CD4-positive, alpha-beta T cell treated with Interferon gamma for 1 hour (primary cell): ENCODE results near the gene TP53TG5.

Experiments
- DNase-seq: peaks from one replicate; pipeline ENCODE4 v3.0.0-alpha.2; 2020

The TP53TG5 gene

DNA sequence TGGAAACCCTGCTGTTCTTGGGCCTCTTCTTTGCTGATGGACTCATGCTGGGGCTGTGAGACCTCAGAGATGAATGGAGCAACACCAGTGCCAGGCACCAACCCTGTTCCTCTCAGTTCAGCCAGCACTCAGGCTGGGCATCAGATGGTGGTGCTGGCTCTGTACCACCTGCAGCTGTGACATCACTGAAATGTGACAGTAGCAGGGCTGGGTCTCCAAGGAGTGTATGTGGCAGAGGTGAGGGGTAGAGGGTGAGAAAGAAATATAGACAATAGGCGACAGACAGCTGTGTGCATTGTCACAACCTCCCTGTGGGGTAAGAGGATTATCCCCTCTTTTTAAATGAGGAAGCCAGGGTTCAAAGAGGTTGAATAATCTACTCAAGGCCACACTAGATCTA lies at the start of gene TP53TG5:
Gene TP53TG5 (minus strand): TSS at position 135 of the 400 bp plus-strand sequence. CDS start 89 bp downstream, at position 46.
- no peak for DNase-seq

DNA sequence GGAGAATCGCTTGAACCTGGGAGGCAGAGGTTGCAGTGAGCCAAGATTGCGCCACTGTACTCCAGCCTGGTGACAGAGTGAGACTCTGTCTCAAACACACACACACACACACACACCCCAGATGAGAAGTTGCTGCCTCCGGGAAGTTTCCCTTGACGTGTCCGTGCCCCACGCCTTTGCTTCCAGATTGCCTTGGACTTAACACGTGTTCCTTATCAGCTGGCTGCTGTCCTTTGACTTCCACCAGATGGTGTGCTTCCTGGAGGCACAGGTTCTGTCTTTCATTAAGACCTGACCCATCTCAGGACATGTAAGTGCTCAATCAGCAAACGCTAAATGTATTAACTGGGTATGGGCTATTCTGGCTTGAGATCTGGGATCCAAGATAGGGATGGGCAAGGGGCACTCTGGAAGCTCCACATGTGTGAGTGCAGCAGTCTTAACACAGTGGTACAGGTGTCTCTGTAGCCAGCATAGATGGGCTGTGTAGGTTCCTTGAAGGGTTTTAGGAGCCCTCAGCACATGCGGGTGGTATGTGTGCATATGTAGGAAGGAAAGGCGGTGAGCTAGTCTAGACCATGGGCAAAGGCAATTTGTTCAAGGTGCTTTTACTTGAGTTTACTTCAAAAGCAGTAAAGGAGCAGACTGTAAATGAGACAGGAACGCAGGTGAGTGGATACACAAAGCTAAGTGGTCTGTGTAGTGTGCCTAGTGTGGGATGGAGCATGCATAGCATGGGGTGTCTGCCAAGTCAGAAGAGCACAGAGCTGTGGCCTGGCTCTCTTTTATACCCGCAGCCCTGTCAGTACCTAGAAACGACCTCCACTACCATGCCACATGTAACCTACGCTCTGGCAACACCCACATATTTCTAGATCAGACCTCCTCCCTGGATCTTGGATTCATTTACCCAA lies 49.4 kb upstream of the TP53TG5 start:
- no peak for DNase-seq

GRCh38 chr20:45426320-45427016 lies 48.3 kb upstream of the TP53TG5 start:
- DNase-seq, result no peak

DNA sequence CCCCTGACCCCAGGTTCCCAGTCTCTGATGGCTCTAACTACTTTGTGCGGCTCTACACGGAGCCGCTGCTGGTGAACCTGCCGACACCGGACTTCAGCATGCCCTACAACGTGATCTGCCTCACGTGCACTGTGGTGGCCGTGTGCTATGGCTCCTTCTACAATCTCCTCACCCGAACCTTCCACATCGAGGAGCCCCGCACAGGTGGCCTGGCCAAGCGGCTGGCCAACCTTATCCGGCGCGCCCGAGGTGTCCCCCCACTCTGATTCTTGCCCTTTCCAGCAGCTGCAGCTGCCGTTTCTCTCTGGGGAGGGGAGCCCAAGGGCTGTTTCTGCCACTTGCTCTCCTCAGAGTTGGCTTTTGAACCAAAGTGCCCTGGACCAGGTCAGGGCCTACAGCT lies 47.4 kb upstream of the TP53TG5 start:
- no peak for DNase-seq

DNA sequence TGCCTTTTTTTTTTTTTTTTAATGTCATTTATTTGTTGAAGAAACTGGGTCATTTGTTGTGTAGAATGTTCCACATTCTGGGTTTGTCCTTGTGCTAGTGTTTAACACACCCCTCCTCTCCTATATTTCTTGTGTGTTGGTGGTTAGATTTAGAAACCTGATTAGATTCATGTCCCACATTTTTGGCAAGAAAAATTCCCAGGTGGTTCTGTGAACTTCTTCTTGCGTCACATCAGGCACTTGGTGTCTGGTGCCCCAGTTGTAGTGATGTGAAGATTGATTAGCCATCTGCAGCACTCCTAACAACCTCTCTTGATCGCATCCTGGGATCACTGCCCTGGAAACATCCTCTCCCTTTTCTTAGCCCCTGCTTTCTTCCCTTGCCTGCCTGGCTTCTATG lies 45.6 kb upstream of the TP53TG5 start:
- no peak for DNase-seq

DNA sequence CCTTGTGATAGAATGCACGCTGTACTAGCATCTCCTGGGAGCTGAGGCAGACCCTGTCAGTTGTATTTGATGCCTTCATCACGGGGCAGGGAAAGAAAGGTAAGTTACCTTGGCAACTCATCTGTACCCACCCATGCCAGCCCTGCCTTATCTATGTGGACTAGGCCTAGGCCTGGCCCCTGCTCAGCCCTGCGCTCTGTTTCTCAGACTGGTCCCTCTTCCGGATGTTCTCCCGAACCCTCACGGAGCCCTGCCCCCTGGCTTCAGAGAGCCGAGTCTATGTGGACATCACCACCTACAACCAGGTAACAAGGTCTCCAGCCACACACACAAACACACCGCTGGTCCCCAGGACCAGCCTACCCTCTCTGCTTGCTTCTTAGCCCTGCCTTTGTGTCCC lies 42.0 kb upstream of the TP53TG5 start:
- DNase-seq, result no peak

DNA sequence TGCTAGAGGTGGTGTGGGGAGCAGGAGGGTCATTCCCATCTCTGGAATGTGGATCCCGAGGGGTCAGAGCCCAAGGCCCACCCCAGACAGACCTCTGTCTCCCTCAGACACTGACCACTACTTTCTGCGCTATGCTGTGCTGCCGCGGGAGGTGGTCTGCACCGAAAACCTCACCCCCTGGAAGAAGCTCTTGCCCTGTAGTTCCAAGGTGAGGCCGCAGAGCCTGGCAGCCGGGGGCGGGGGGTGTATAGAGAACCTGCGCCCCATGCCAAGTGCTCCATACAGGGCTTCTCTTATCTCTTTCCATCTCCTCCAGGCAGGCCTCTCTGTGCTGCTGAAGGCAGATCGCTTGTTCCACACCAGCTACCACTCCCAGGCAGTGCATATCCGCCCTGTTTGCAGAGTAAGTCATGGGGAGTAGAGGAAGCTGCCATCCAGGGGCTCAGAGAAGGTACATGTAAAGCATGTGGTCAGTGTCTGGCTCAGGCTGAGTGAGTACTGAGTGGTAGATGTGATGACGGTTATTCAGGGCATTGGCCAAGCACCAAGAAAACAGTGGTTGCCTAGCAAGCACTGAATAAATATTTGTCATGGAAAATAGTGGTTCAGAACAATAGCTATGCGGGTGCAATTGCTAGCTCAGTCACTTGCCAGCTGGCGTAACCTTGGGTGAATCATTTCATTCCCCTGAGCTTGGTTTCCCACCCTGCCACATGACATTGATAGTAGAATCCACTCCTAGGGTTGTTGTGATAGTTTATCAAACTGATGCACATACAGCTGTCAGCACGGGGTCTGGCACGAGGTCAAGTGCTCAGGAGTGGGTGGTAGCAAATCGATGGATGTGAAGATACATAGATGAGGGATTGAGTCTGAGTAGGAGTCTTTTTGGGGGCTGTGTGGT lies 41.3 kb upstream of the TP53TG5 start:
- peak; percentile 25 for DNase-seq

- no peak for DNase-seq
These were observed 38.8 kb upstream of the TP53TG5 start for GRCh38 chr20:45416917-45417316.

- peak; percentile 90 for DNase-seq
These were observed 37.9 kb upstream of the TP53TG5 start, which contains the start of gene PIGT for GRCh38 chr20:45415822-45416637. Gene PIGT (plus strand): TSS chr20:45416141. CDS start chr20:45416157, 16 bp downstream.

DNA sequence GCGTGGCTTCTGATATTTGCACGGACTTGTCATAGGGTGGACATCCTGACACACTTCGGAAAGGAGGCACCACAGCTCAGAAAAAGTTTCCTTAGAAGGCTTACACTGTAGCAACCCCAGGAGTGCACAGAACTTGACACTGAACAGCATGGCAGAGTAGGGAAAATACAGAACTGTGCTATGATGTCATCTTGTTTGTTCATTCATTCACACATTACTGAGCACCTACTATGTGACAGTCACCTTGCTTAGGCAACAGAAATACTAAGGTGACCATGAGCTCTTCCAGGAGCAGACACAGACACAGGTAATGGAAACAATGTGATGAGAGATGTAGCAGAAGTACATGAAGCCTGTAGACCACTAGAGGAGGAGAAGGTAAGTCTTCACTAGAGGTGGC lies 35.4 kb upstream of the TP53TG5 start:
- DNase-seq, result no peak

DNA sequence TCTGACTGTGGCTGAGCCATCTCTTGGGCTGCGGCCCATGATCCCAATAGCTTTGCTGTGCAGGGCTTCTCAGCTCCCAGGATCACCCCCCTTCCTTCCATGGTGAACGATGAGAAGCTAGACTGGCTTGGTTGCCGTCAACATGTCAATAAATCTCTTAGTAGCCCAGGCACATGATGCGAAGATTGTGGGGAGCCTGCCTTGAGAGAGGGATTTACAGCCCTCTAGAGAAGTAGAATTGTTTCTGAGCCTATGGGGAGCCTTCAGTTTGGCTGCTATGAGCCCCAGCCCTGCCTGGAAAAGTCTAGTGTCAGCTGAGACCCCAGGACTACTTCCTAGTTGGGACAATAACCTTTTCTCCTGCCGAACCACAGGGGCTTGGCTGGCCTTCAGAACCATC lies 34.5 kb upstream of the TP53TG5 start:
- no peak for DNase-seq

DNA sequence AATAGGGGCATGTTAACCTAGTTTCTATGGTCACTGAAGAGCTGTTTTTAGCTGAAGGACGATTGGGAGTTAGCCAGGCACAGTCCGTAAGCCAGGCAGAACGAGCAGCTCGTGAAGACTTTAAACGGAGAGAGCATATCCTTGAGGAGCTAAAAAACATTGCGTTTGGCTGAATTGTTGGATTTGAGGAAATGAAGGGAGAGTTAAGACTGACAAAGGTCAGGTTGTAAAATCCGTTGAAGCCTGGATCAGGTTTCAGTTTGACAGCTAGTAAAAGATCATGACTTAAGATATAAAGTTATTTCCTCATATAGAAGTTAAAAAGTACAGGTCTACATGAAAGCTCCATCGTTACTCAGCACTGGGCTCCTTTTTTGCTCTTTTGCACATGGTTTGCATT lies 32.8 kb upstream of the TP53TG5 start:
- no peak for DNase-seq

- no peak for DNase-seq
These were observed 31.6 kb upstream of the TP53TG5 start for GRCh38 chr20:45409521-45410272.

DNA sequence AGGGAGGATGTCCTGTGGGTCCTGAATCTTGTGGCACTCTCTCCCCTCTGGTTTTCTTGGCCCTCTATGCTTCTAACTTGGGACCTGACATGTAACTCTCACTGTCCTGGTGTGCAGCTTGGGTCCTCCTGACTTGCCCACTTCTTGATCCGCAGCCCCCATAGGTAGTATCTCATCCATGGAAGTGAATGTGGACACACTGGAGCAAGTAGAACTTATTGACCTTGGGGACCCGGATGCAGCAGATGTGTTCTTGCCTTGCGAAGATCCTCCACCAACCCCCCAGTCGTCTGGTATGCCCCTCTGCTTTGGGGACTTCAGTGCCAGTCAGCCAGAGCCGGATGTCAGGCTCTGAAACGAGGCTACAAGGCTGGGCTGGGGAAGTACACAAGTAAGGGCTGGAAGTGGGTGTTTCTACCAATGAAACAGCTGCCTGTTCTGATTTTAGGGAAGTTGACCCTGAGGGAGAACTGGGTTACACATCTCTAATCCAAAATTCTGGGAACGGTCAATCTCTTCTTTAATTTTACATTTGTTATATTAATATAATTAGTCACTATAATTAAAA lies 30.6 kb upstream of the TP53TG5 start:
- DNase-seq, result peak; percentile 22

- DNase-seq, result no peak
These were observed 29.9 kb upstream of the TP53TG5 start, which contains the start of gene DBNDD2 for GRCh38 chr20:45407783-45408645. Gene DBNDD2 (plus strand): TSS chr20:45408289. CDS start chr20:45408468, 179 bp downstream.

DNA sequence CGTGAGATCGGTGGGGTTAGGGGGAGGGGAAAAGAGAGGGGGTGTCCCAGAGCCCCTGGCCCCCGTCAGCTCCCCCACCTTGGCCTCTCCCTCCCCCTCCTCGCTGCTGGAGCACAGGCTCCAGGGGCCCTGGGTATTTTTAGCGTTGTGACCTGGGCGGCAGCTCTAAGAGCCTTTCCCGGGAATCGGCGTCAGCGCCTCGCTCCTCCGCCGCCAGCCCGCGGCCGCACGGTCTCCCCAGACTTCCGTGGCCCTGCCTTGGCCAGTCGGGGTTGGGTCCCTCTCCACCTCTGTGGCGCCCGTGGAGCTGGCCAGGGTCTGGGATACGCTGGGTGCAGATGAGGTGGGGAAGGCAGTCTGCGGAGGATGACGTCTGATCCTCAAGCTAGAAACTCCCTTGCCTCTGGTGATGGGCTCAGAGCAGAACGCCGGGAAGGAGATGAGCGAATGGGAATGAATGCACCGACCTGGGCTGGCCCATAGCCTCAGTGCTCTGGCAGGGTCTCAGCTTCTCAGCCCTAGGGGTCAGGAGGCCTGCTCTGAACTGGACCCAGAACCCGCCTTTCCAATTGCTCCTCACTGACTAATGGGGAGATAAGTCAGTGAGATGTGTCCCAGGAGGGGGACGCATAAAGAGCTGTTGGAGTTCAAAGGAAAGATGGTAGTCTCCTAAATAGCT lies 29.1 kb upstream of the TP53TG5 start:
- no peak for DNase-seq

DNA sequence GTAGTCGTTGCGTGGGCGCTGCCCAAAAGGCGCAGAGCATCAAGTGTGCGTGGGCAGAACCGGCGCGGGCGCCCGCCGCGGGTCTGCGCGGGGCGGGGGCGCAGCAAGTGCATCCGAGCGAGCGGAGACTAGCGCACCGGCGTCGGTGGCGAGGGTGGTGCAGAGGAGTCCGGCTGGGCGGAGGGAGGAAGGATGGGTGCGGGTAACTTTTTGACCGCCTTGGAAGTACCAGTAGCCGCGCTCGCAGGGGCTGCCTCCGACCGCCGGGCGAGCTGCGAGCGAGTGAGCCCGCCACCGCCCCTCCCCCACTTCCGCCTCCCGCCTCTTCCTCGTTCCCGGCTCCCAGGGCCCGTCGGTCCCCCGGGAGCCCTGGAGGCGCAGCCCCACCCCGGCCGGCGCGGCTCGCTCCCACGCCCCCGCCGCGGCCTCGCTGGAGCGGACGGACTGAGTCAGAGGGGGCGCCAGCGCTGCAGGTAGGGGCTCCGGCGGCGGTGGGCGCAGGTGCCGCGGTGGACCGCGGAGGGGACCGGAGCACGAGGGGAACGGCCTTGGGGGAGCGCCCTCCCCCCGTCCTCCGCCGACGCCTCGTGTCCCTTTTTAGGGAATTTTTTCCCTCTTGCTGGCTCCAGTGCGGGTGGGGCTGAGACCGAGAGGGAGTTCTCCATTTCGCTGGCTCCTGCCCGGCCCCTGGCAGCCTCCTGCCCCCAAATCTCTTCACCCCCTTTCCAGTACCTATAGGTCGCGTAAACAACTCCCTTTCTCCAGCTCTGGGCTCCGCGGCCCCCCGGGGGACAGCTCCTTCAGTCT lies 28.3 kb upstream of the TP53TG5 start:
- peak; percentile 20 for DNase-seq

DNA sequence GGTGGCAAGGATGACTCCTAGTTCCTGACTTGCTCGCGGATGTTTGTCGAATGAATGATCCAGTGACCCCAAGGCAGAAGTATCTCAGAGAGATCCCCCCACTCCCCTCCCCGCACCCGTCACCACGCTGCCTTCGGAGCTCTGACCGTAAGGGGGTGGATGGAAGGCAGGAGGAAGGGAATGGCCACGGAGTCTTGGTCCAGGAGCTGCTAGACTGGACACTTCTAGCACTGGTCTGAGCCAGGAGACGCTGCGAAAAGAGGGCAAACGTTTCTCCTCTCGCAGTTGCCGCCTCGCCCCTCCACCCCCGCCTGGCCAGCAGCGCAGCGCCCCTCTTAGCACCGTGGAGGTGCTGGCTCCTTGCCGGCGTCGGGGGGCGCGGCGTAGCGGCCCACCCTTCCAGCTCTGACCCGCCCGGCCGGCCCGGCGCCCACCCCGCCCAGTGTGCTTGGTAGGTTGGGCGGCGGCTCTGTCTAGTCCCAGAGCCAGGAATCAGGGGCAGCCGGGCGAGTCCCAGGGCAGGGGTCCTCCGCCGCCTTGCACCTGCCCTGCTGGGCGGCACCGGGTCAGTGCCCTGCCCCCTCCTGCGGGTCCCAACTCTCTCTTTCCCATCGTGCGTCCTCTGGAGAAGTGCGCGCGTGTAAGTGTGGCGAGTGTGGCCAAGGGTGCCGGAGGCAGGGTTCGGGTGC lies 27.6 kb upstream of the TP53TG5 start:
- DNase-seq, result no peak
